Activated CD4-positive, alpha-beta T cell treated with anti-CD3 and anti-CD28 coated beads, Interleukin-2, amount 10 ng/mL, durations not matched to agents 7 days and 5 days (primary cell): Measurements from ENCODE around the gene SLC13A1. TPM values are rescaled to one million over a fixed set of nuclear protein-coding genes. Genes with fewer than 3 reads are reported as not detected.

Experiments used
- CTCF ChIA-PET: fragments of 350-600 bp; sonication (Branson Sonifier 250); formaldehyde crosslinking; loops from one replicate; lab custom pipeline; 2021; ENCODE audit warnings: antibody characterized with exemption; lab: Charles Lee
- POLR2A ChIA-PET: fragments of 350-600 bp; sonication (Branson Sonifier 250); formaldehyde crosslinking; loops from one replicate; lab custom pipeline; 2021; ENCODE audit warnings: antibody characterized with exemption; lab: Charles Lee
- DNase-seq: peaks from one replicate; pipeline ENCODE4 v3.0.0-alpha.2; 2020
- H3K27ac Mint-ChIP-seq: one replicate; pipeline ENCODE4 v1.8.0; 2021; ENCODE audit warnings: mild to moderate bottlenecking, moderate library complexity, mixed read lengths
- H3K27me3 Mint-ChIP-seq: one replicate; pipeline ENCODE4 v1.8.0; 2021; ENCODE audit warnings: mixed read lengths
- H3K36me3 Mint-ChIP-seq: one replicate; pipeline ENCODE4 v1.8.0; 2021; ENCODE audit warnings: low read depth, mixed read lengths
- H3K4me1 Mint-ChIP-seq: one replicate; pipeline ENCODE4 v1.8.0; 2021; ENCODE audit warnings: mixed read lengths
- H3K4me3 Mint-ChIP-seq: one replicate; pipeline ENCODE4 v1.8.0; 2021; ENCODE audit warnings: mild to moderate bottlenecking, moderate library complexity, mixed read lengths
- H3K9me3 Mint-ChIP-seq: one replicate; pipeline ENCODE4 v1.8.0; 2021; ENCODE audit warnings: mixed read lengths
- total RNA-seq, 2 experiments: library from RNA; stranded (reverse); gene quantifications; one replicate each; pipeline ENCODE4 v1.2.3, GENCODE V29; 2021

The SLC13A1 gene
- total RNA-seq, 2 experiments from 2014 or later = not detected

DNA sequence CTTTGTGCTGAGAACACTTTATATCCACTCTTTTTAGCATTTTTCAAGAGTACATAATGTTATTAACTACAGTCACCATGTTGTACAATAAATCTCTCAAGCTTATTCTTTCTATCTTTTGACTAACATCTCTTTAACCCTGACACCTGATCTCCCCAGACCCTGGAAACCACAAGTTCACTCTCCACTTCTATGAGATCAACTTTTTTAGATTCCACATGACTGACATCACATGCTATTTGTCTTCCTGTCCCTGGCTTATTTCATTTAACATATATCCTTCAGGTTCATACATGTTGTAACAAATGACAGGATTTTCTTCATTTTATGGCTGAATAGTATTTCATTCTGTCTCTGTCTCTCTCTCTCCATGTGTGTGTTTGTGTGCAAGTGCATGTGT is 15.5 kb downstream of the SLC13A1 start:
- Mint-ChIP-seq H3K9me3 (no peaks in the 10 kb centered on the region), H3K27me3 (no peaks in the 10 kb centered on the region), H3K4me3 (no peak overlapping the region), H3K4me1 (no peaks in the 10 kb centered on the region), H3K27ac (no peak overlapping the region), H3K36me3 (no peaks in the 10 kb centered on the region)
- DNase-seq = no peak
- ChIA-PET POLR2A (no interaction called here), CTCF (no interaction called here)

DNA sequence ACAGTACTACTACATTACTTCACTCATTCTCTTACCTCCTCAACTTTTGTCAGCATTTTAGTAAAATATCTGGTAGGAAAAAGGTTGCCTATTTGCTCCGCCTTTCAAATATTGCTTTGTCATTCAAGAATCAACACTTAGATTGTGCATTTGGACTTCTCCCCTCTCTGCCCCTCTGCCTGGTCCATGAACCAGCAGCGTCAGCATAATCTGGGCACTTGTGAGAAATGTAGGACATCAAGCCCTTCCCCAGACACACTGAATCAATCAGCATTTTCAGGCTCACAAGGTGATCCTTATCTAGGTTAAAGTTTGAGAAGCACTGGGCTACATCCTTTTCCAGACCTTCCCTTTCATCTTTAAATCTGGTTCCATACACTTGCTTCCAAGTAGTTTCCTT is 16.3 kb downstream of the SLC13A1 start:
- H3K36me3 Mint-ChIP-seq = no peaks in the 10 kb centered on the region
- H3K27ac Mint-ChIP-seq = no peak overlapping the region
- no peaks in the 10 kb centered on the region for H3K4me1 Mint-ChIP-seq
- ChIA-PET POLR2A (no interaction called here), CTCF (no interaction called here)
- no peaks in the 10 kb centered on the region for H3K9me3 Mint-ChIP-seq
- H3K4me3 Mint-ChIP-seq = no peak overlapping the region
- no peaks in the 10 kb centered on the region for H3K27me3 Mint-ChIP-seq
- no peak for DNase-seq

- POLR2A ChIA-PET = no interaction called here
- no peaks in the 10 kb centered on the region for H3K9me3 Mint-ChIP-seq
- no peaks in the 10 kb centered on the region for H3K27me3 Mint-ChIP-seq
- H3K4me1 Mint-ChIP-seq = no peaks in the 10 kb centered on the region
- CTCF ChIA-PET = no interaction called here
- no peaks in the 10 kb centered on the region for H3K36me3 Mint-ChIP-seq
- H3K4me3 Mint-ChIP-seq = no peak overlapping the region
- no peak overlapping the region for H3K27ac Mint-ChIP-seq
- no peak for DNase-seq
These were observed 22.3 kb downstream of the SLC13A1 start for GRCh38 chr7:123177442-123177841.

DNA sequence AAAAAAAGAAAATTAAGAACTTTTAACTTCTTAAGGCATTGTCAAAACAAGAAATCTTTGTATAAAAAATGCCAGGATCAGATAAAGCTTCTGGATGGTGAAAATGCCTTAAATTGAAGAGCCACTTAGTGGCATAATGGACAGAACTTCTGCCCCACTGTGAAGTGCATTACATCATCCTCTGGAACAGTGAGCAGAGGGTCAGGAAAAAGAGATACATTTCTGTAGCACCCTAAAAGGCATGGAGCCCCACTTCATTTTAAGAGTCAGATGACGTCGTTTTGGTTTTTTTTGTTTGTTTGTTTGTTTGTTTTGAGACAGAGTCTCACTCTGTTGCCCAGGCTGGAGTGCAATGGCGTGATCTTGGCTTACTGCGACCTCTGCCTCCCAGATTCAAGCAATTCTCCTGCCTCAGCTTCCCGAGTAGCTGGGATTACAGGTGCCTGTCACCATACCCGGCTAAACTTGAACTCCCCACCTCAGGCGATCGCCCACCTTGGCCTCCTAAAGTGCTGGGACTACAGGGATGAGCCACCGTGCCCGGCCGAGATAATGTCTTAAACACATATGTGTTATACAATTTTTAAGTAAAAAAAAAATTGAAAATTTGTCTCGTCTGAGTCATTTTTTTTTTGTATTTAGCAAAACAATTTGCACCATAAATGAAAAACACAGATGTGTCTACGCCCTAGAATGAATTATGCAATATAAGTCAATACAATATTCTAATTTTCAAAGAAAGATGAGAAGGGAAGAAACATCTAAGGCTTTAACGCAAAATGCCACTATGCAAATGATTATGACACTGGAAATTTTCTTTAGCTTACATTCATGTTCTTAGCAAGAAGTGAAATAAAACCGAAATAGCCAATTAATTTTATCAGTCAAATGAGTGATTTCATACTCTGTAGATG is 29.2 kb downstream of the SLC13A1 start:
- Mint-ChIP-seq H3K36me3 (no peaks in the 10 kb centered on the region), H3K27ac (no peak overlapping the region), H3K4me1 (no peaks in the 10 kb centered on the region), H3K4me3 (no peak overlapping the region), H3K27me3 (no peaks in the 10 kb centered on the region), H3K9me3 (no peaks in the 10 kb centered on the region)
- POLR2A ChIA-PET = no interaction called here
- CTCF ChIA-PET = no interaction called here
- no peak for DNase-seq

- ChIA-PET CTCF (no interaction called here), POLR2A (no interaction called here)
- H3K27me3 Mint-ChIP-seq = no peaks in the 10 kb centered on the region
- no peak for DNase-seq
- H3K4me1 Mint-ChIP-seq = no peaks in the 10 kb centered on the region
- H3K27ac Mint-ChIP-seq = no peak overlapping the region
- no peaks in the 10 kb centered on the region for H3K9me3 Mint-ChIP-seq
- no peak overlapping the region for H3K4me3 Mint-ChIP-seq
- no peaks in the 10 kb centered on the region for H3K36me3 Mint-ChIP-seq
These were observed 30.7 kb downstream of the SLC13A1 start for GRCh38 chr7:123169065-123169464.

- no peaks in the 10 kb centered on the region for H3K4me1 Mint-ChIP-seq
- no peak overlapping the region for H3K27ac Mint-ChIP-seq
- DNase-seq = no peak
- no peak overlapping the region for H3K4me3 Mint-ChIP-seq
- ChIA-PET POLR2A (no interaction called here), CTCF (no interaction called here)
- no peaks in the 10 kb centered on the region for H3K36me3 Mint-ChIP-seq
- H3K9me3 Mint-ChIP-seq = no peaks in the 10 kb centered on the region
- no peaks in the 10 kb centered on the region for H3K27me3 Mint-ChIP-seq
These were observed 42.2 kb downstream of the SLC13A1 start for GRCh38 chr7:123157606-123158005.

DNA sequence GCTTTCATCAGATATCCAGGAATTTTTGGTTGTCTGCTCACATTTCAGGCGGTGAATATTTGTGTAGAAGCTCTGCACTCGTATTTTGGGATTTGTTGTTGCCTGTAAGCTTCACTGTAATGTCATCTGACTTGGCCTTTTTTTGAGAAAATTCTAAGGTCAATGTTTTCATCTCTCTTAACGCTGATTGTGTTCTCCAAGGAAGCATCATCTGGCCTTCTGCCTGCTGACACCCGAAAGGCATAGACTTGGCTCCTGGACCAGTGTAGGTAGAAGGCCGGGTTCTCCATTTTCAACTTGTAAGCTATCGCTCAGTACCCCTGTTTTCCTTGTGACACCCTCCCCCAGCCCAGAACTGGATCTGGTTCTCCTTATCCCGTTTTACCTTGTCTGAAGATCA is 44.2 kb downstream of the SLC13A1 start:
- ChIA-PET CTCF (no interaction called here), POLR2A (no interaction called here)
- H3K36me3 Mint-ChIP-seq = no peaks in the 10 kb centered on the region
- H3K4me1 Mint-ChIP-seq = no peaks in the 10 kb centered on the region
- no peak overlapping the region for H3K27ac Mint-ChIP-seq
- no peaks in the 10 kb centered on the region for H3K9me3 Mint-ChIP-seq
- DNase-seq = no peak
- H3K4me3 Mint-ChIP-seq = no peak overlapping the region
- H3K27me3 Mint-ChIP-seq = no peaks in the 10 kb centered on the region

GRCh38 chr7:123154231-123154860 is 45.4 kb downstream of the SLC13A1 start:
- DNase-seq = peak; percentile 52
- CTCF ChIA-PET = interaction anchor here (1.0 kb wide), 1 partner anchor 10 kb away, joined by 3 read pairs; no protein-coding TSS in a partner anchor
- no peak overlapping the region for H3K27ac Mint-ChIP-seq
- H3K4me3 Mint-ChIP-seq = no peak overlapping the region
- no peaks in the 10 kb centered on the region for H3K9me3 Mint-ChIP-seq
- no peaks in the 10 kb centered on the region for H3K36me3 Mint-ChIP-seq
- H3K27me3 Mint-ChIP-seq = no peaks in the 10 kb centered on the region
- POLR2A ChIA-PET = no interaction called here
- no peaks in the 10 kb centered on the region for H3K4me1 Mint-ChIP-seq

DNA sequence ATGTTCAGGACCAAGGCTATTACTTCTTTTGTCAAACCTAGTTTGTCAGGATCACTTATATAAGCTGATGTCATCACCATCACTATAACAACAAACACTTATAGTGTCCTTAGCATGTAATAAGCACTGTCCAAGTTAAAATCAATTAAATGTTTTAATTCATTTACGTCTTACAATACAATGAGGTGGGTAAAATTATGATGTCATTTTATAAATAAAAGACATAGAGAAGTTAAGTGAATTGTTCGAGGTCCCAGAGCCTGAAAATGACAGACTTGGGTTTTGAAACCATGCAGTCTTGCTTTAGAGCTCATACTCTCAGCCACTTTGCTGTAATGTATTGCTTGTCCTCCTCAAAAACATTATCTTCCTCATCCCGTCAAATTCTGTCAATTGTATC is 48.3 kb downstream of the SLC13A1 start:
- DNase-seq = no peak
- POLR2A ChIA-PET = no interaction called here
- CTCF ChIA-PET = no interaction called here
- no peaks in the 10 kb centered on the region for H3K9me3 Mint-ChIP-seq
- no peak overlapping the region for H3K4me3 Mint-ChIP-seq
- no peaks in the 10 kb centered on the region for H3K36me3 Mint-ChIP-seq
- H3K4me1 Mint-ChIP-seq = no peaks in the 10 kb centered on the region
- no peak overlapping the region for H3K27ac Mint-ChIP-seq
- H3K27me3 Mint-ChIP-seq = no peaks in the 10 kb centered on the region

GRCh38 chr7:123148813-123149212 is 51.0 kb downstream of the SLC13A1 start:
- ChIA-PET POLR2A (no interaction called here), CTCF (no interaction called here)
- no peak for DNase-seq
- Mint-ChIP-seq H3K4me1 (no peaks in the 10 kb centered on the region), H3K9me3 (no peaks in the 10 kb centered on the region), H3K27me3 (no peaks in the 10 kb centered on the region), H3K36me3 (no peaks in the 10 kb centered on the region), H3K27ac (no peak overlapping the region), H3K4me3 (no peak overlapping the region)

DNA sequence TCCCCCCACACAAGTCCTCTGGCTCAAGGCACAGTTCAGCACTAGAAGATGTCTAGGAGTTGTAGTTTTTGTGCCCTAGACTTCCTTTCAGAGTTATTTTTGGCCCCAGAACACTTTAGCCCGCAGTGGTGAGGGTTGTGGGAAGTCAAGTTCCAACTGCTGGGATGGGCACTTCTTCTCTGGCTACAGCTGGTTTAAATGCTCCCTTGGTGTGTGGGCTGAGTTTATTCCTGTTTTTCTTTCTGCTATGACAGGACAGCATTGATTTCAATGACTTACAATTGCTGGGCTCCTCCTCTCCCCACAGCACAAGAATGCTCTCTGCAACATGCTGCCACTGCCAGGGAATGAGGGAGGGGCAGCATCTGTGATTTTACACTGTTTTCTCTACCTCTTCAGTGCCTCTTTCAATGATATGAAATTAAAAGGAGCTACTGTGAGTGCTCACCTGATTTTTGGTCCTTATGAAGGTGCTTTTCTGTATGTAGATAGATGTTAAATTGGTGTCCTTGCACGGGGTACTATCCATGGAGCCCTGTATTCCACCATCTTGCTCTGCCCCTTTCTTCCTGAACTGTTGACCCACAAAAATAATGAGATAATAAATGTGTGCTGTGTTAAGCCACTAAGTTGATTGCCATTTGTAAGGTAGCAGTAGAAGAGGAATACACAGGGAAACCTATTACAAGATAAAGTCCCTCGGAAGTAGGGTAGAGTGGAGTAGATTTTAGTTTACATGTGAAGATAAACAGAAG is 56.3 kb downstream of the SLC13A1 start:
- CTCF ChIA-PET = interaction anchor here (0.7 to 1.0 kb wide), 2 partner anchors 11 to 1186 kb away, joined by 3 read pairs; no protein-coding TSS in a partner anchor
- no peak for DNase-seq
- Mint-ChIP-seq H3K4me3 (no peak overlapping the region), H3K9me3 (no peaks in the 10 kb centered on the region), H3K27me3 (no peaks in the 10 kb centered on the region), H3K4me1 (no peaks in the 10 kb centered on the region), H3K27ac (no peak overlapping the region), H3K36me3 (no peaks in the 10 kb centered on the region)
- POLR2A ChIA-PET = no interaction called here

DNA sequence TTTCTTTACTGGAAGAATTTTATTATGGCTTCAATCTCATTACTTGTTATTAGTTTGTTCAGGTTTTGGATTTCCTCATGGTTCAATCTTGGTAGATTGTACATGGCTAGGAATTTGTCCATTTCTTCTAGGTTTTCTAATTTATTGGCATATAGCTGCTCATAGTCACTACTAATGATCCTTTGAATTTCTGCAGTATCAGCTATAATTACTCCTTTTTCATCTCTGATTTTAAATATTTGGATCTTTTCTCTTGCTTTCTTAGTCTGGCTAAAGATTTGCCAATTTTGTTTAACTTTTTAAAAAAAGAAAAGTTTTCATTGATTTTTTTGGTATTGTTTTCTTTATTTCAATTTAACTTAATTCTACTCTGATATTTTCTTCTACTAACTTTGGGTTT is 59.2 kb downstream of the SLC13A1 start:
- H3K36me3 Mint-ChIP-seq = no peaks in the 10 kb centered on the region
- DNase-seq = no peak
- H3K27me3 Mint-ChIP-seq = no peaks in the 10 kb centered on the region
- no peaks in the 10 kb centered on the region for H3K9me3 Mint-ChIP-seq
- no peak overlapping the region for H3K4me3 Mint-ChIP-seq
- POLR2A ChIA-PET = no interaction called here
- H3K27ac Mint-ChIP-seq = no peak overlapping the region
- CTCF ChIA-PET = no interaction called here
- no peaks in the 10 kb centered on the region for H3K4me1 Mint-ChIP-seq

DNA sequence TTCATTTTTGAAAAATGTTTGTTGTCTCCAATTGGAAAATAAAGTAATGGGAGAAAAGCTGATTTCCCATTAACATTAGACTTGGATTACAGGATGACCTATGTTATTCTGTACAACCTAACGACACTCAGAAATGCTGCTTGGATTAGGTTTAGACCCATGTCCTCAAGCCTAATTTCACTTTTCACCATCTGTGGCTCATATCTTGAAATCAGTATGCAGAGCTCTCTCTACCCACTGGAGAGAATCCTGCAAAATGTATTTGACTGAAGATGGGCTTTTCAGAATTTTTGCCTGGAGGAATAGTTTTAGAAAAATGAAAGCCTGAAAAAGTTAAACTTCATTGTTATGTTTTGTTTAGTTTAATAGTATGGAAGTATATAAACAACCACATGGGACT is 63.8 kb downstream of the SLC13A1 start:
- Mint-ChIP-seq H3K4me1 (no peaks in the 10 kb centered on the region), H3K27ac (no peak overlapping the region), H3K36me3 (no peaks in the 10 kb centered on the region), H3K4me3 (no peak overlapping the region), H3K9me3 (no peaks in the 10 kb centered on the region), H3K27me3 (no peaks in the 10 kb centered on the region)
- no peak for DNase-seq
- POLR2A ChIA-PET = no interaction called here
- CTCF ChIA-PET = no interaction called here
